OCI-LY1 (cell line): ENCODE measurements around the gene GALNT7.

Experiments used
- H2AFZ ChIP-seq: fragments of 200-600 bp; sonication (generic), shearing (Covaris generic); 2 replicates; pipeline ENCODE4 v1.6.0; 2014; ENCODE audit warnings: antibody characterized with exemption, mild to moderate bottlenecking, low read length
- H3F3A ChIP-seq: fragments of 200-600 bp; sonication (generic), shearing (Covaris generic); 2 replicates; pipeline ENCODE4 v1.6.0; 2014; ENCODE audit warnings: mild to moderate bottlenecking, antibody characterized with exemption, low read length, moderate library complexity; ENCODE audit not compliant: insufficient read depth
- H3K27ac ChIP-seq: fragments of 200-600 bp; sonication (generic); 2 replicates; pipeline ENCODE4 v1.5.1; 2014; ENCODE audit warnings: low read length, mixed run types, mild to moderate bottlenecking, low read depth; ENCODE audit not compliant: poor library complexity, severe bottlenecking
- H3K27me3 ChIP-seq: fragments of 200-600 bp; sonication (generic); 2 replicates; pipeline ENCODE4 v1.6.0; 2014; ENCODE audit warnings: antibody characterized with exemption, mild to moderate bottlenecking, low read length, moderate library complexity; ENCODE audit not compliant: insufficient read depth
- H3K36me3 ChIP-seq: fragments of 200-600 bp; sonication (generic); 2 replicates; pipeline ENCODE4 v1.6.1; 2014; ENCODE audit warnings: mild to moderate bottlenecking, antibody characterized with exemption, low read length, moderate library complexity, mixed read lengths; ENCODE audit not compliant: insufficient read depth
- H3K4me1 ChIP-seq: fragments of 200-600 bp; sonication (generic); 2 replicates; pipeline ENCODE4 v1.5.1; 2014; ENCODE audit warnings: mild to moderate bottlenecking, low read length, moderate library complexity; ENCODE audit not compliant: insufficient read depth, severe bottlenecking
- H3K4me2 ChIP-seq: fragments of 200-600 bp; sonication (generic), shearing (Covaris generic); 2 replicates; pipeline ENCODE4 v1.6.1; 2014; ENCODE audit warnings: low read length
- H3K4me3 ChIP-seq: fragments of 200-600 bp; sonication (generic); 2 replicates; pipeline ENCODE4 v1.5.1; 2014; ENCODE audit warnings: low read length, low read depth, mild to moderate bottlenecking, mixed read lengths; ENCODE audit not compliant: poor library complexity, severe bottlenecking
- H3K79me2 ChIP-seq: fragments of 200-600 bp; shearing (Covaris generic); 2 replicates; pipeline ENCODE4 v1.6.1; 2016; ENCODE audit warnings: mixed run types, low read length, mixed read lengths; ENCODE audit not compliant: insufficient read depth
- H3K9ac ChIP-seq: fragments of 200-600 bp; sonication (generic), shearing (Covaris generic); 2 replicates; pipeline ENCODE4 v1.6.1; 2014; ENCODE audit warnings: mild to moderate bottlenecking, low read length, mixed read lengths
- H3K9me2 ChIP-seq: fragments of 200-600 bp; sonication (generic), shearing (Covaris generic); 2 replicates; pipeline ENCODE4 v1.6.1; 2014; ENCODE audit warnings: low read depth, mild to moderate bottlenecking, low read length, mixed read lengths
- H3K9me3 ChIP-seq: fragments of 200-600 bp; shearing (Covaris generic); 2 replicates; pipeline ENCODE4 v1.6.1; 2014; ENCODE audit warnings: low read length, mixed read lengths
- H4K20me1 ChIP-seq: fragments of 200-600 bp; sonication (generic), shearing (Covaris generic); 2 replicates; pipeline ENCODE4 v1.6.0; 2016; ENCODE audit warnings: mild to moderate bottlenecking, low read length; ENCODE audit not compliant: insufficient read depth
- CTCF ChIP-seq: fragments of 200-600 bp; sonication (generic), shearing (Covaris generic); IDR thresholded peaks from 2 replicates; pipeline ENCODE4 v1.5.1; 2017; ENCODE audit warnings: mild to moderate bottlenecking, antibody characterized with exemption, low read length, moderate library complexity, mixed read lengths
- EZH2 ChIP-seq: fragments of 200-600 bp; sonication (generic), shearing (Covaris generic); IDR thresholded peaks from 2 replicates; pipeline ENCODE4 v1.8.0; 2017; ENCODE audit warnings: borderline replicate concordance, mixed run types, mild to moderate bottlenecking, antibody characterized with exemption, low read length, moderate library complexity, mixed read lengths

Gene GALNT7

GRCh38 chr4:173135241-173135847, 33.3 kb upstream of the GALNT7 start:
- no peaks in the 10 kb centered on the region for H3K4me1 ChIP-seq
- H3K9me3 ChIP-seq, result no peaks in the 10 kb centered on the region
- TF ChIP-seq CTCF (no peak), EZH2 (no peak)
- no peak overlapping the region for H3K27ac ChIP-seq
- no peaks in the 10 kb centered on the region for H3F3A ChIP-seq
- no peaks in the 10 kb centered on the region for H3K36me3 ChIP-seq
- H3K4me2 ChIP-seq, result no peak overlapping the region
- no peak overlapping the region for H2AFZ ChIP-seq
- no peaks in the 10 kb centered on the region for H4K20me1 ChIP-seq
- H3K9me2 ChIP-seq, result no peaks in the 10 kb centered on the region
- no peak overlapping the region for H3K4me3 ChIP-seq
- H3K9ac ChIP-seq, result no peak overlapping the region
- H3K79me2 ChIP-seq, result no peaks in the 10 kb centered on the region
- H3K27me3 ChIP-seq, result no peaks in the 10 kb centered on the region

DNA sequence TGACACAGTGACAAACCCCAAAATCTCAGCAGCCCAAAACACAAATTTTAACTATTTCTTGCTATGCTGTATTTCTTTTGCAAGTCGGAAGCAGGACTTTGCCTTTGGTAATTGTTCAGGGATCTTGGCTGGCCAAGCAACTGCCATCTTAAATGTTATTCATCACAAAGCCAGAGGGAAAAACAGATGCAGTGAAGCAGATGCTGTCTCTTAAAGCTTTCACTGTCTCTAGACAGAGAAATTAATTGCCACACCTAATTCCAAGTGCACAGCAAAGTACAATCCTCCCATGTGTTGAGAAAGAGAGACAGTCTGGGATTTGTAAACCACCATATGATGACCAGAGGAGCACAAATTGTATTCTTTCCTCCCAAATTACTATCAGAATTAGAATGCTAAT, 30.0 kb upstream of the GALNT7 start:
- H2AFZ ChIP-seq, result no peak overlapping the region
- no peak overlapping the region for H3K4me3 ChIP-seq
- H3K4me2 ChIP-seq, result no peak overlapping the region
- H3K36me3 ChIP-seq, result no peaks in the 10 kb centered on the region
- no peak overlapping the region for H3K27ac ChIP-seq
- no peaks in the 10 kb centered on the region for H3K9me2 ChIP-seq
- no peaks in the 10 kb centered on the region for H3K79me2 ChIP-seq
- no peaks in the 10 kb centered on the region for H3F3A ChIP-seq
- no peaks in the 10 kb centered on the region for H3K27me3 ChIP-seq
- H4K20me1 ChIP-seq, result no peaks in the 10 kb centered on the region
- no peak overlapping the region for H3K9ac ChIP-seq
- no peaks in the 10 kb centered on the region for H3K4me1 ChIP-seq
- TF ChIP-seq EZH2, result no peak
- no peak for TF ChIP-seq CTCF
- H3K9me3 ChIP-seq, result no peaks in the 10 kb centered on the region

DNA sequence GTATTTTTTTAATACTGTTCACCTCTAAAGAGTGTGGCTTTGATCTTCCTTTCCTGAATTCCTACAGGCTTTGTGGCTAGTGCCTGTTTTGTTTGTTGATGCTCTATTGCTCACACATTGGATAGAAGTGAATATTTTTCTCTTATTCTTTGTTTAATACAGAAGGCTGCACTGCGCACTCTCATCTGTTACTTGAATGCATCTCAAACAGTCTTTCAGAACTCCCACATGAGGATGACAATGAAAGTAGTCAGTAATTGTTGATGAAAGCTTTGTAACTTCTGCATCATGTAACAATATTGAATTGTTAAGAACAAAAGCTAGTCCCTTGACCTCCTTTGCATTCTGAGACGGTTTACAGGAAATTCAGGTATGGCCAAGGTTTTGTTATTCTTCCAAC, 29.1 kb upstream of the GALNT7 start:
- no peak overlapping the region for H3K9ac ChIP-seq
- H3K36me3 ChIP-seq, result no peaks in the 10 kb centered on the region
- TF ChIP-seq EZH2 (no peak), CTCF (no peak)
- H2AFZ ChIP-seq, result no peak overlapping the region
- no peaks in the 10 kb centered on the region for H3K79me2 ChIP-seq
- H3K4me3 ChIP-seq, result no peak overlapping the region
- H3K27me3 ChIP-seq, result no peaks in the 10 kb centered on the region
- H4K20me1 ChIP-seq, result no peaks in the 10 kb centered on the region
- H3K9me2 ChIP-seq, result no peaks in the 10 kb centered on the region
- H3K9me3 ChIP-seq, result no peaks in the 10 kb centered on the region
- no peaks in the 10 kb centered on the region for H3K4me1 ChIP-seq
- H3F3A ChIP-seq, result no peaks in the 10 kb centered on the region
- no peak overlapping the region for H3K4me2 ChIP-seq
- no peak overlapping the region for H3K27ac ChIP-seq
